Epithelial cell of prostate (primary cell): ENCODE measurements around the gene ACTMAP.
"Not testable (repeated sequence)": the region's sequence is repeated elsewhere in the genome, so short reads cannot be mapped to it uniquely, and the experiment has no call there.

Source experiments
- DNase-seq: peaks from one replicate; pipeline ENCODE4 v3.0.0-alpha.2; 2011; ENCODE audit warnings: low read depth, low spot score
- H3K27ac ChIP-seq: fragments of 450-650 bp; 2 replicates; pipeline ENCODE4 v1.5.1; 2017; ENCODE audit warnings: mild to moderate bottlenecking

The ACTMAP gene

GRCh38 chr19:40750058-40750873, at the start of gene ACTMAP:
TSS of gene ACTMAP (minus strand) at chr19:40750477. CDS start at chr19:40749803, 674 bp downstream.
- peak; percentile 99 for DNase-seq
- H3K27ac ChIP-seq: peak within 1 kb of the TSS; percentile 89

GRCh38 chr19:40799558-40800338, 49.5 kb upstream of the ACTMAP start:
- peak overlapping the region; percentile 67 for H3K27ac ChIP-seq
- no peak for DNase-seq

GRCh38 chr19:40798683-40799557, 48.6 kb upstream of the ACTMAP start, which contains the start of gene EGLN2:
TSS of gene EGLN2 (plus strand) at chr19:40799191. CDS start at chr19:40800573, 1,382 bp downstream.
- DNase-seq: peak; percentile 97
- H3K27ac ChIP-seq: peak within 1 kb of the TSS; percentile 67

- peak overlapping the region; percentile 67 for H3K27ac ChIP-seq
- no peak for DNase-seq
These were observed 47.8 kb upstream of the ACTMAP start for GRCh38 chr19:40797963-40798682.

- peak overlapping the region; percentile 67 for H3K27ac ChIP-seq
- DNase-seq: no peak
These were observed 47.1 kb upstream of the ACTMAP start for GRCh38 chr19:40797166-40797962.

GRCh38 chr19:40791996-40792395, 41.7 kb upstream of the ACTMAP start:
- no peak overlapping the region for H3K27ac ChIP-seq

GRCh38 chr19:40791349-40791748, 41.1 kb upstream of the ACTMAP start:
- no peak overlapping the region for H3K27ac ChIP-seq
- DNase-seq: no peak

More at GRCh38 chr19:40791996-40792395, 41.7 kb upstream of the ACTMAP start:
- DNase-seq: no peak

GRCh38 chr19:40786060-40787037, 36.1 kb upstream of the ACTMAP start:
- no peak overlapping the region for H3K27ac ChIP-seq
- DNase-seq: no peak

GRCh38 chr19:40785526-40785925, 35.2 kb upstream of the ACTMAP start:
- no peak overlapping the region for H3K27ac ChIP-seq
- no peak for DNase-seq

GRCh38 chr19:40784146-40784545, 33.9 kb upstream of the ACTMAP start:
- not testable (repeated sequence) for DNase-seq, H3K27ac ChIP-seq

GRCh38 chr19:40783711-40784110, 33.4 kb upstream of the ACTMAP start:
- no peak overlapping the region for H3K27ac ChIP-seq
- DNase-seq: no peak

GRCh38 chr19:40781140-40781539, 30.9 kb upstream of the ACTMAP start:
- DNase-seq: no peak
- H3K27ac ChIP-seq: no peak overlapping the region

- DNase-seq: no peak
These were observed 30.3 kb upstream of the ACTMAP start for GRCh38 chr19:40780582-40780981.

GRCh38 chr19:40778706-40779284, 28.5 kb upstream of the ACTMAP start:
- H3K27ac ChIP-seq: peak overlapping the region; percentile 96
- DNase-seq: no peak

More at GRCh38 chr19:40780582-40780981, 30.3 kb upstream of the ACTMAP start:
- H3K27ac ChIP-seq: no peak overlapping the region

- H3K27ac ChIP-seq: peak within 1 kb of the TSS; percentile 96
- DNase-seq: peak; percentile 95
These were observed 27.8 kb upstream of the ACTMAP start, which contains the start of gene RAB4B for GRCh38 chr19:40777937-40778705. TSS of gene RAB4B (plus strand) at chr19:40778247. CDS start at chr19:40778376, 129 bp downstream.

- peak overlapping the region; percentile 96 for H3K27ac ChIP-seq
- no peak for DNase-seq
These were observed 27.3 kb upstream of the ACTMAP start for GRCh38 chr19:40777645-40777936.
